ENCODE results near the gene ACTR2. TPM values are rescaled to one million over a fixed set of nuclear protein-coding genes. Genes with fewer than 3 reads are reported as not detected.

The ACTR2 gene
- total RNA-seq, 1 donor from 2014 or later, result 493 TPM

- FAIRE-seq (no peak), DNase-seq (ENCODE audit: low read depth) (no peak)
- Mint-ChIP-seq H3K4me1 (ENCODE audit: low read depth, unreplicated experiment) (no peaks in the 10 kb centered on the region), H3K9me3 (ENCODE audit: unreplicated experiment) (no peaks in the 10 kb centered on the region), H3K27me3 (ENCODE audit: low read depth, unreplicated experiment) (no peaks in the 10 kb centered on the region), H3K36me3 (ENCODE audit: low read depth, unreplicated experiment) (peaks cover 4% of the 10 kb centered on the region), H3K4me3 (ENCODE audit: unreplicated experiment) (no peak overlapping the region), H3K27ac (ENCODE audit: unreplicated experiment) (no peak overlapping the region)
- no peak overlapping the region for H3K4me2 ChIP-seq (ENCODE audit: low read length)
- no peak overlapping the region for H2AFZ ChIP-seq (ENCODE audit: low read depth, low read length)
- H3K4me1 ChIP-seq (ENCODE audit: insufficient read depth, low read length), result no peaks in the 10 kb centered on the region
- no peak overlapping the region for H3K4me3 ChIP-seq (ENCODE audit: insufficient read depth, low read depth, low read length)
- H3K27ac ChIP-seq (ENCODE audit: low read depth, low read length), result no peak overlapping the region
- H3K27me3 ChIP-seq (ENCODE audit: insufficient read depth, low read length), result no peaks in the 10 kb centered on the region
- TF ChIP-seq, protein P1, sequence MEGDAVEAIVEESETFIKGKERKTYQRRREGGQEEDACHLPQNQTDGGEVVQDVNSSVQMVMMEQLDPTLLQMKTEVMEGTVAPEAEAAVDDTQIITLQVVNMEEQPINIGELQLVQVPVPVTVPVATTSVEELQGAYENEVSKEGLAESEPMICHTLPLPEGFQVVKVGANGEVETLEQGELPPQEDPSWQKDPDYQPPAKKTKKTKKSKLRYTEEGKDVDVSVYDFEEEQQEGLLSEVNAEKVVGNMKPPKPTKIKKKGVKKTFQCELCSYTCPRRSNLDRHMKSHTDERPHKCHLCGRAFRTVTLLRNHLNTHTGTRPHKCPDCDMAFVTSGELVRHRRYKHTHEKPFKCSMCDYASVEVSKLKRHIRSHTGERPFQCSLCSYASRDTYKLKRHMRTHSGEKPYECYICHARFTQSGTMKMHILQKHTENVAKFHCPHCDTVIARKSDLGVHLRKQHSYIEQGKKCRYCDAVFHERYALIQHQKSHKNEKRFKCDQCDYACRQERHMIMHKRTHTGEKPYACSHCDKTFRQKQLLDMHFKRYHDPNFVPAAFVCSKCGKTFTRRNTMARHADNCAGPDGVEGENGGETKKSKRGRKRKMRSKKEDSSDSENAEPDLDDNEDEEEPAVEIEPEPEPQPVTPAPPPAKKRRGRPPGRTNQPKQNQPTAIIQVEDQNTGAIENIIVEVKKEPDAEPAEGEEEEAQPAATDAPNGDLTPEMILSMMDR (IDR thresholded peaks at IDR 0.05; ENCODE audit: insufficient read depth, low read depth, low read length), result no peak
- TF ChIP-seq EZH2 (IDR thresholded peaks at IDR 0.05; ENCODE audit: insufficient read depth, low read length), result no peak
- H3K9ac ChIP-seq (ENCODE audit: low read length), result no peak overlapping the region
- H3K9me3 ChIP-seq (ENCODE audit: insufficient read depth, low read depth, low read length), result no peaks in the 10 kb centered on the region
- no peaks in the 10 kb centered on the region for H4K20me1 ChIP-seq (ENCODE audit: insufficient read depth, low read length)
- H3K79me2 ChIP-seq (ENCODE audit: insufficient read depth, low read length), result no peaks in the 10 kb centered on the region
- H3K36me3 ChIP-seq (ENCODE audit: insufficient read depth, low read length), result no peaks in the 10 kb centered on the region
These were observed 15.5 kb upstream of the ACTR2 start for GRCh38 chr2:65212115-65212514.

- no peaks in the 10 kb centered on the region for H3K36me3 ChIP-seq (ENCODE audit: insufficient read depth, low read length)
- Mint-ChIP-seq H3K36me3 (ENCODE audit: low read depth, unreplicated experiment) (peaks cover 7% of the 10 kb centered on the region), H3K27me3 (ENCODE audit: low read depth, unreplicated experiment) (no peaks in the 10 kb centered on the region), H3K4me3 (ENCODE audit: unreplicated experiment) (no peak overlapping the region), H3K9me3 (ENCODE audit: unreplicated experiment) (no peaks in the 10 kb centered on the region), H3K27ac (ENCODE audit: unreplicated experiment) (no peak overlapping the region), H3K4me1 (ENCODE audit: low read depth, unreplicated experiment) (no peaks in the 10 kb centered on the region)
- no peak overlapping the region for H3K4me2 ChIP-seq (ENCODE audit: low read length)
- no peak overlapping the region for H3K4me3 ChIP-seq (ENCODE audit: insufficient read depth, low read depth, low read length)
- TF ChIP-seq EZH2 (IDR thresholded peaks at IDR 0.05; ENCODE audit: insufficient read depth, low read length), result no peak
- TF ChIP-seq, protein P1 (IDR thresholded peaks at IDR 0.05; ENCODE audit: insufficient read depth, low read depth, low read length), result no peak
- DNase-seq (ENCODE audit: low read depth), result no peak
- H4K20me1 ChIP-seq (ENCODE audit: insufficient read depth, low read length), result no peaks in the 10 kb centered on the region
- H3K27me3 ChIP-seq (ENCODE audit: insufficient read depth, low read length), result no peaks in the 10 kb centered on the region
- no peak overlapping the region for H2AFZ ChIP-seq (ENCODE audit: low read depth, low read length)
- no peak overlapping the region for H3K27ac ChIP-seq (ENCODE audit: low read depth, low read length)
- H3K9ac ChIP-seq (ENCODE audit: low read length), result no peak overlapping the region
- H3K79me2 ChIP-seq (ENCODE audit: insufficient read depth, low read length), result no peaks in the 10 kb centered on the region
- FAIRE-seq, result no peak
- H3K4me1 ChIP-seq (ENCODE audit: insufficient read depth, low read length), result no peaks in the 10 kb centered on the region
- no peaks in the 10 kb centered on the region for H3K9me3 ChIP-seq (ENCODE audit: insufficient read depth, low read depth, low read length)
These were observed 15.0 kb upstream of the ACTR2 start for GRCh38 chr2:65212619-65213018.

GRCh38 chr2:65213035-65213434, 14.6 kb upstream of the ACTR2 start:
- peaks cover 7% of the 10 kb centered on the region for H3K36me3 Mint-ChIP-seq (ENCODE audit: low read depth, unreplicated experiment)
- no peaks in the 10 kb centered on the region for H3K4me1 ChIP-seq (ENCODE audit: insufficient read depth, low read length)
- H3K27ac ChIP-seq (ENCODE audit: low read depth, low read length), result no peak overlapping the region
- no peaks in the 10 kb centered on the region for H3K27me3 Mint-ChIP-seq (ENCODE audit: low read depth, unreplicated experiment)
- H2AFZ ChIP-seq (ENCODE audit: low read depth, low read length), result no peak overlapping the region
- no peaks in the 10 kb centered on the region for H3K9me3 ChIP-seq (ENCODE audit: insufficient read depth, low read depth, low read length)
- H3K4me2 ChIP-seq (ENCODE audit: low read length), result no peak overlapping the region
- no peaks in the 10 kb centered on the region for H3K4me1 Mint-ChIP-seq (ENCODE audit: low read depth, unreplicated experiment)
- H3K36me3 ChIP-seq (ENCODE audit: insufficient read depth, low read length), result no peaks in the 10 kb centered on the region
- no peaks in the 10 kb centered on the region for H3K9me3 Mint-ChIP-seq (ENCODE audit: unreplicated experiment)
- no peak overlapping the region for H3K4me3 Mint-ChIP-seq (ENCODE audit: unreplicated experiment)
- TF ChIP-seq, protein P1 (IDR thresholded peaks at IDR 0.05; ENCODE audit: insufficient read depth, low read depth, low read length), result no peak
- TF ChIP-seq EZH2 (IDR thresholded peaks at IDR 0.05; ENCODE audit: insufficient read depth, low read length), result no peak
- no peaks in the 10 kb centered on the region for H4K20me1 ChIP-seq (ENCODE audit: insufficient read depth, low read length)
- H3K27me3 ChIP-seq (ENCODE audit: insufficient read depth, low read length), result no peaks in the 10 kb centered on the region
- FAIRE-seq, result no peak
- H3K27ac Mint-ChIP-seq (ENCODE audit: unreplicated experiment), result no peak overlapping the region
- H3K79me2 ChIP-seq (ENCODE audit: insufficient read depth, low read length), result no peaks in the 10 kb centered on the region
- no peak overlapping the region for H3K4me3 ChIP-seq (ENCODE audit: insufficient read depth, low read depth, low read length)
- H3K9ac ChIP-seq (ENCODE audit: low read length), result no peak overlapping the region
- no peak for DNase-seq (ENCODE audit: low read depth)
